AG08396 (cell line): Measurements from ENCODE around the gene HTR7.

Experiments used
- DNase-seq: peaks from one replicate; pipeline ENCODE4 v3.0.0; 2012; ENCODE audit warnings: low spot score, mixed read lengths

Gene HTR7

DNA sequence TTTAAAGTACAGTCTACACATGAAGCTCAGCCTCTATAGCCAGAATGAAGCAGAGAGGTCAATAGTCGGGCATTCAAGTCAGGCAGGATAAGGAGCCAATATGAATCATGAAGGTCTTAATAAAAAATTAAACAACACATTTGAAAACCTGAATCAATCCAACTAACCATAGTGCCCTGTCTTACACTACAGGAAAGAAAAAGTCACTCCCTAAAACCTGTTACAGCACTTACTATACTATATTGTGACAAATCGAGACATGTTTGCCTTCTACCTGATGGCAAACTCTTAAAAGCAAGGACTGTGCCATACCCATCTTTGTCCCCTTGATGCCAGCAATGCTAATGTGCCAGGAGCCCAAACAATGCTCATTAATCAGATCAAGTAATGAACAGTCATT lies 117.6 kb downstream of the HTR7 start:
- DNase-seq = no peak

DNA sequence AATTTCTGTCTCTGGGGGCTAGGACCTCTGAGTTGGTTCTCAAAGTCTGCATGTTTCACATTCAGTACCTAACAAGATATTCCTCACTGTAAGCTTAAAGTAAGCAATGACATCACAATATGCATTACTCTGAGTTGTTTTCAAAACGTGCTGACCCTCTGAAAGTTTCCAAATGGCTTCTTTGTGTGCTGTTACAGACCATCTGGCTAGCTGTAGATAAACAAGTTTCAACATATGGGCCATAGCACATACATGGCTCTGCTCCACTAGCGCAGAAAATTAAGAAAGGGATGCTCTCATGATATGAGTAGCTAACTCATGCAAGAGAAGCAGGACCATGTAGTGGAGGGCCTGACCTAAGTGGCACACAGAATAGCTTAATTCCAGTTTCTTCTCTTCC lies 119.0 kb downstream of the HTR7 start:
- DNase-seq = no peak

DNA sequence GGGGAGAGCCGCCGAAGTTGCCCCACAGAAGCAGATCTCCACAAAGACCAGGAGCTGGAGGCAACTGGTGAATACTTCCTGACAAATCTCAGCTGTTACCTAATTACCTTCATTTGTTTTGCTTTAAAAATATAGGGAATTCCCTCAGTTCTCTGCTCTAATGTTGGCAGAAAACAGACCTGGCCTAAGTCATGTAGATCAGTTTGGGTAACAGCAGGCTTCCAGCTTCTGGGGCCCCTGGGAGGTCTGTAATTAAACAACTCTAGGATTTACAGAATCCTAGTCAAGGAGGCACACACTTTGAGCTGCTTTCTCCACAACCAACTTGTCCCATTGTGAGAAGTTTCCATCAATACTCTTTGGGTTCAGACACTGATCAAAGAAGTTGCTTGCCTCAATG lies 123.4 kb downstream of the HTR7 start:
- no peak for DNase-seq

GRCh38 chr10:90732581-90732980 lies 125.3 kb downstream of the HTR7 start:
- no peak for DNase-seq

- no peak for DNase-seq
Measured at GRCh38 chr10:90723416-90724068, 134.3 kb downstream of the HTR7 start.

GRCh38 chr10:90722832-90723231 lies 135.0 kb downstream of the HTR7 start:
- no peak for DNase-seq

GRCh38 chr10:90718182-90718581 lies 139.7 kb downstream of the HTR7 start:
- no peak for DNase-seq

GRCh38 chr10:90712529-90712928 lies 145.3 kb downstream of the HTR7 start:
- no peak for DNase-seq

DNA sequence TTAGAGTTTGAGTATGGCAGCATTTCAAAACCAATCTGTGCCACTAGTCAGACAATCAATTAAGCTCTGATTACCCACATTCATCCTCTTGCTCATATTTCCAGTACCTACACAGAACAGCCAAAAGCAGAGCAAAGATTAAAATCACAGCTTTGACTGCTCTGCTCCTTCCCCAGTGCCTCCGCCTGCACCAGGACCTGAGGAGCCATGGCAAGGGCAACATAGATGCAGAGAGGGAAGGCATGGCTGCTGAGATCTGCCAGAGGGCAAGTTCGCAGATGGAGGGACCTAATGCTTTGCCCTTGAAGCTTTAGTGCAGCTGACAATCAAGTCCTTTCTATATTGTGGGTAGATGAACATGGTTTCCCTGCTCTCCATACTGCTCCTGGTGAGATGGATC lies 148.1 kb downstream of the HTR7 start:
- no peak for DNase-seq

DNA sequence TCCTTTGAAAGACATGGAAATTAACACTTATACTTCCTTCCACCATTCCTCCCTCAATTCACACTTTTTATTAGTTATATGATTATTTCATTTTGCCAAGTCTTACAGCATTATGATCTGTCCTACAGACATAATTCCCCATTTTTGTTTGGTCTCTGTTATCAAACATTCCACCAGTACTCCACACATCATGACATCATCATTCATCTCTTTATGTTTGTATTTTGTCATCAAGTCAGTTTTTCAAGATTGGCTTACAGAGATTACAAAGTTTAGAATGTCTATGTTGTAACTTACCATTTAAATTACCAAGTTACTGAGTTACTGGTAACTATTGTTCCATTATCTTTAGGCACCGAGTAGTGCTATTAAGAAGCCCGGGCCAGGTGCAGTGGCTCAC lies 150.2 kb downstream of the HTR7 start:
- no peak for DNase-seq

- DNase-seq = no peak
Measured at GRCh38 chr10:90701428-90701827, 156.4 kb downstream of the HTR7 start.

DNA sequence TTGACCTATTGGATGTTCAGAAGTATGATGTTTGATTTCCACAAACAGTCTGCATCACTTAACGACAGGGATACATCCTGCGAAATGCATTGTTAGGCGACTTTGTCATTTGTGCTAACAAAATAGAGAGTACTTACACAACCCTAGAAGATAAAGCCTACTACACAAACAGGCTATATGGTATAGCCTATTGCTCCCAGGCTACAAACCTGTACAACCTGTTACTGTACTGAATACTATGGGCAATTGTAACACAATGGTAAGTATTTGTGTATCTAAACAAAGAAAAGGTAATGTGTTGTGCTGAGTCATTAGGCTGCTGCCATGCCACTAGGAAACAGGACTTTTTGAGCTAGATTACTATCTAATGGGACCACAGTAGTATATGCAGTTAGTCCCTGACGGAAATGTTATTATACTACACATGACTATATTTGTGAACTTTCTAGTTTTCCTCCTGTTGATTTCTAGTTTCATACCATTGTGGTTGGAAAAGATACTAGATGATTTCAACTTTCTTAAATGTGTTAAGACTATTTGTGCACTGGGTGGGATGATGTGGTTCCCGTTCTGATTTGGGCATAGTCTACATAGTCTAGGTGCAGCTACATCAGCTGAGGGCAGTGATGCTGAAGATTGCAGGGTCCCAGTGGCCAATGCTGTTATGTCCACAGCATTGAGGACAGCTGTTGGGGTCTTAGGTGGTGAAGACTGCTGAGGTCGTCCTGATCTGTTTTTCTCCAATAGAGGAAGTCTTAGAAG lies 161.7 kb downstream of the HTR7 start:
- DNase-seq = no peak
